Testis (tissue), 2 donors: ENCODE data around the gene MRPL37.

Source experiments
- POLR2A ChIP-seq: fragments of 450-650 bp; IDR thresholded peaks from one replicate; pipeline ENCODE4 v1.6.1; 2017; ENCODE audit warnings: antibody characterized with exemption, mild to moderate bottlenecking, moderate library complexity
- TF ChIP-seq, protein P1 (sequence below), 3 experiments: fragments of 450-650 bp in 2 of 3; fragments of 200-600 bp in 1 of 3; sonication (generic) in 1 of 3; IDR thresholded peaks; one replicate each; pipeline ENCODE4 v1.5.1; 2016 to 2019; ENCODE audit warnings: antibody characterized with exemption in 3 of 3, mild to moderate bottlenecking in 2 of 3, moderate library complexity in 1 of 3

DNA sequence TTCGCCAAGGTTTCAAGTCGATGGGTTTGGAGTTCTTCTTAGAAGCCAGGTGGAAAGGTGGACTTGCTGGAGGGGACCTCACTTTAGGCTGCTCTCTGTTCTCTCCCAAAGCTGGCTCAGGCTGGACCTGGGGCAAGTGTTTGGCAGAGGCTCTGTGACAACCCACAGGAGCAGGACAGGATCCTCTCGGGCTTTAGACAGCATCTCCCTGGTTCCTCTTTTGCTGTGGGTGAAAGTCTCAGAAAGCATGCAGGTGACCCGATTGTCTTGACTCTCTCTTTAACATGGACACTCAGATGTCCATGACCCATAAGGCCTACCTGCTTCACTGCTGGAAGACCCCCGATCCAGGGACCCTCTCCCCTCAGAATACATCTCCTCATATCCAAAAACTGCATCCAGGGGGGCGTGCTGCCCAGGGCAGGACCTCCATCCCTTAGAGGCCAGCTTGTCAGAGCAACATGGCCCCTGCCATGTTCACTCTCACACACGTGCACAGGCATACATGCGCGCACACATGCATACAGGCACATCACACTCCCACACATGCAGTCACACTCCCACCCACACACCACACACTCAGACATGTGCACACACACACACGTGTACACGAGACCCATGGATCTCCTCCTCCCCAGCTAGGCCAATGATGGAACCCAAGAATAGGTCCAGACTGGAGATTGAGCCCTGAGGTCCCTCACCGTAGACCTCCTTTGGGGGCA lies 21.3 kb downstream of the MRPL37 start:
- TF ChIP-seq, protein P1, sequence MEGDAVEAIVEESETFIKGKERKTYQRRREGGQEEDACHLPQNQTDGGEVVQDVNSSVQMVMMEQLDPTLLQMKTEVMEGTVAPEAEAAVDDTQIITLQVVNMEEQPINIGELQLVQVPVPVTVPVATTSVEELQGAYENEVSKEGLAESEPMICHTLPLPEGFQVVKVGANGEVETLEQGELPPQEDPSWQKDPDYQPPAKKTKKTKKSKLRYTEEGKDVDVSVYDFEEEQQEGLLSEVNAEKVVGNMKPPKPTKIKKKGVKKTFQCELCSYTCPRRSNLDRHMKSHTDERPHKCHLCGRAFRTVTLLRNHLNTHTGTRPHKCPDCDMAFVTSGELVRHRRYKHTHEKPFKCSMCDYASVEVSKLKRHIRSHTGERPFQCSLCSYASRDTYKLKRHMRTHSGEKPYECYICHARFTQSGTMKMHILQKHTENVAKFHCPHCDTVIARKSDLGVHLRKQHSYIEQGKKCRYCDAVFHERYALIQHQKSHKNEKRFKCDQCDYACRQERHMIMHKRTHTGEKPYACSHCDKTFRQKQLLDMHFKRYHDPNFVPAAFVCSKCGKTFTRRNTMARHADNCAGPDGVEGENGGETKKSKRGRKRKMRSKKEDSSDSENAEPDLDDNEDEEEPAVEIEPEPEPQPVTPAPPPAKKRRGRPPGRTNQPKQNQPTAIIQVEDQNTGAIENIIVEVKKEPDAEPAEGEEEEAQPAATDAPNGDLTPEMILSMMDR (IDR thresholded peaks at IDR 0.05): no peak
- TF ChIP-seq POLR2A: no peak
